NT2/D1 (cell line): ENCODE measurements around the gene IRX4.
"Not testable (repeated sequence)": the region's sequence is repeated elsewhere in the genome, so short reads cannot be mapped to it uniquely, and the experiment has no call there.

ENCODE experiments used
- DNase-seq: peaks from one replicate; pipeline ENCODE4 v3.0.0-alpha.2; 2011; ENCODE audit warnings: low read depth, low spot score
- H3K27me3 ChIP-seq: 2 replicates; pipeline ENCODE4 v1.6.0; 2011; ENCODE audit warnings: mild to moderate bottlenecking; ENCODE audit not compliant: insufficient read length, insufficient read depth
- H3K36me3 ChIP-seq: 2 replicates; pipeline ENCODE4 v1.6.1; 2011; ENCODE audit warnings: mild to moderate bottlenecking, low read length, mixed read lengths; ENCODE audit not compliant: insufficient read depth, insufficient read length
- H3K4me1 ChIP-seq: 2 replicates; pipeline ENCODE4 v1.5.1; 2011; ENCODE audit not compliant: insufficient read depth, insufficient read length
- H3K4me3 ChIP-seq: 2 replicates; pipeline ENCODE4 v1.5.1; 2011; ENCODE audit warnings: low read depth; ENCODE audit not compliant: insufficient read length
- H3K9ac ChIP-seq: 2 replicates; pipeline ENCODE4 v1.6.0; 2011; ENCODE audit warnings: low read depth; ENCODE audit not compliant: insufficient read length
- H3K9me3 ChIP-seq: 2 replicates; pipeline ENCODE4 v1.5.1; 2011; ENCODE audit warnings: mild to moderate bottlenecking, low read length; ENCODE audit not compliant: insufficient read depth
- SUZ12 ChIP-seq: IDR thresholded peaks from 2 replicates; pipeline ENCODE4 v1.6.1; 2011; ENCODE audit not compliant: insufficient read length, insufficient read depth; ENCODE audit errors: extremely low read depth
- YY1 ChIP-seq: IDR thresholded peaks from 2 replicates; pipeline ENCODE4 v1.6.1; 2011; ENCODE audit not compliant: insufficient read length, insufficient read depth
- ZNF274 ChIP-seq: IDR thresholded peaks from 2 replicates; pipeline ENCODE4 v1.6.1; 2011; ENCODE audit warnings: mild to moderate bottlenecking, low read depth, low read length

The IRX4 gene

DNA sequence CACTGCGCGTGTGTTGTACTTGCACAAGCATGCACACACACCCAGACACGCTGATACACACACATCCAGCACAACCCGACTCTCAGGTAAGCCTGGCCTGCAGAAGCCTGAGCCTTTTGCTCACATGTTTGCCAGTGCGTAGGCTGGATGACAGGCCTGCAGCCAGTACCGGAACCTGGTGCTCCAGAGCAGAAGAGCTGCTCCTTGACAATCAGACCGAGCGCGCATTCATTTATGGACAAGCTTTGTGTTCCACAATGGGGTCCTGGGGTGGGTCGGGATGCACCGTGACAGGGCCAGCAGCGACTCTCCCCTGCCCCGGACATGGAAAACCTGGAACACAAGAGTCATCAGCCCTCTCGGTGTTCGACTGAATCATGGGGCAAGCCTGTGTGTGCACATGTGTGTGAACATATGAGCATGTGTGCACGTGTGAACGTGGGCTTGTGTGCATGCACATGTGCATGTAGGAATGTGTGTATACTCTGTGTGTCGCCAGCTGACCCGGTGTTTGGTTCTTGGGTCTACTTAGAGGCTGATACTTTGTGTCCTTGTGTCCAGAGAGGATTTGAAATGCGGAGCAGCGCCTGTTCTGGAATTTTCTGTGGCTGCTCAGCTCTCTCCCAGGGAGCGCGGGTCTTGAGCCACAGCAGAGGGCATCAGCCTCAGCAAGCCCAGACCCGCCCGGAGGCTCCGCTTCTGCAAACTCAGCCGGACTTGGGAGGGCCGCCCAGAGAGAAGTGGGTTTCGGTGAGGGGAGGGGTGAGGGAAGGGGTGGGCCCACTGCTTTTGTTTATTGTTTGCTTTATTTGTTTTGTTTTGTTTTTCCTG lies 32.2 kb downstream of the IRX4 start:
- H3K27me3 ChIP-seq = peaks cover 30% of the 10 kb centered on the region
- no peaks in the 10 kb centered on the region for H3K9me3 ChIP-seq
- no peak for TF ChIP-seq ZNF274
- TF ChIP-seq SUZ12 = no peak
- no peak for TF ChIP-seq YY1
- no peak overlapping the region for H3K9ac ChIP-seq
- no peak overlapping the region for H3K4me3 ChIP-seq
- peaks cover 12% of the 10 kb centered on the region for H3K4me1 ChIP-seq
- no peak for DNase-seq
- no peaks in the 10 kb centered on the region for H3K36me3 ChIP-seq

DNA sequence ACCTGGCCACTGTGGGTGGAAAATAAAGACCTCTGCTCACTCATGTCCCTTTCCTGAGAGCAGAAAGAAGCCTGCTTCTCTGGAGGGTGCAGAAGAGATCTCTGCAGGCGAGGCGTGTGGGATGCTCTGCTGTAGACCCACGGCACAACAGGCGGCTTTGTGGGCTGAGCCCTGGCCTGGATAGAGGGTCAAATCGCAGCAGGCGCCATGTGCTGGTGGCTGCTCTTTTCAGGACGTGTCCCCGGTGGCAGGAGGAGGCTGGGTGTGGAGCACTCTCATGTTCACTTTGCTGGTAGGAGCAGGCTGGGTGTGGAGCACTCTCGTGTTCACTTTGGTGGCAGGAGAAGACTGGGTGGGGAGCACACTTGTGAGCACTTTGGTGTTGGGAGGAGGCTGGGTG lies 35.1 kb downstream of the IRX4 start:
- TF ChIP-seq SUZ12 (no peak), ZNF274 (no peak), YY1 (no peak)
- H3K4me3 ChIP-seq = no peak overlapping the region
- no peak for DNase-seq

DNA sequence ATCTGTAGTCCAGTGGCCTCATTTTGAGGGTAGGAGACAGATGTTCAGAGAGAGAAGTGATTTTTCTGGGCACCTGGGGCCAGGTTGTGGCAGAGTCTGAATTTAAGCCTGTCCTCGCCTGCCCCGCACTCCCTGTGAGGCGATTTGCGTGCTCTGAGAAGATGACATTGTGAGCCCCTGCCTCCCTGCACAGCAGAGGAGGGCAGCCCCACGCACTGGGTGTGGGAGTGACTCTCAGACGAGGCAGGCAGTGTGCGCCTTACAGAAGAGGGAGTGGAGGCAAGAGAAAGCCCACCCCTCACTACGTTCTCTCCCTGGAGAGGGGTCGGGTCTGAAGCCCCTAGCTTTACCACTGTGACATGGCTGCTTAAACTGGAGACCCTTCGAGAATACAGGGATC lies 35.7 kb downstream of the IRX4 start:
- DNase-seq = no peak
- Histone ChIP-seq H3K27me3 (peaks cover 41% of the 10 kb centered on the region), H3K9me3 (no peaks in the 10 kb centered on the region), H3K4me1 (peaks cover 10% of the 10 kb centered on the region), H3K9ac (no peak overlapping the region), H3K36me3 (no peaks in the 10 kb centered on the region), H3K4me3 (no peak overlapping the region)
- TF ChIP-seq YY1 (no peak), ZNF274 (no peak), SUZ12 (no peak)

More for the DNA sequence above, 35.1 kb downstream of the IRX4 start:
- Histone ChIP-seq H3K9ac (no peak overlapping the region), H3K9me3 (no peaks in the 10 kb centered on the region), H3K36me3 (no peaks in the 10 kb centered on the region), H3K4me1 (peaks cover 10% of the 10 kb centered on the region), H3K27me3 (peaks cover 41% of the 10 kb centered on the region)

DNA sequence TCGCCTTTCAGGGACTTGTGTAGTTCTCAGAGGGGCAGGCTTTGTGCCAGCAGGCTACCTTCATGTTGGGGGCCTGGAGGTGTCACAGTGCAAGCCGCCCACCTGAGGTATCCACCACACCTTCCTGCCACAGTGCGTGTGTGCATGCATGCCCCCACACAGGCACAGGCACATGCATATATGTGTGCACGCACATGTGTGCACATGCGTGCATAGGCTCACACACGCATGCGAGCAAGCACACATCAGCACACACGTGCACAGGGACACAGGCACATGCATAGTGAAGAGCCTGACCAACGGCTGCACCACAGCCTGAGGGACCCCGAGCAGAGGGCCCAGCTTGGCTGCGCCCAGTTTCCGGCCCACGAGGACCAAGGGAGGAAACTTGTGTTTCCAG lies 36.1 kb downstream of the IRX4 start:
- H3K9me3 ChIP-seq = no peaks in the 10 kb centered on the region
- DNase-seq = no peak
- H3K36me3 ChIP-seq = no peaks in the 10 kb centered on the region
- H3K9ac ChIP-seq = no peak overlapping the region
- H3K4me3 ChIP-seq = no peak overlapping the region
- H3K4me1 ChIP-seq = peaks cover 5% of the 10 kb centered on the region
- TF ChIP-seq YY1 (no peak), SUZ12 (no peak), ZNF274 (no peak)
- H3K27me3 ChIP-seq = peaks cover 38% of the 10 kb centered on the region

DNA sequence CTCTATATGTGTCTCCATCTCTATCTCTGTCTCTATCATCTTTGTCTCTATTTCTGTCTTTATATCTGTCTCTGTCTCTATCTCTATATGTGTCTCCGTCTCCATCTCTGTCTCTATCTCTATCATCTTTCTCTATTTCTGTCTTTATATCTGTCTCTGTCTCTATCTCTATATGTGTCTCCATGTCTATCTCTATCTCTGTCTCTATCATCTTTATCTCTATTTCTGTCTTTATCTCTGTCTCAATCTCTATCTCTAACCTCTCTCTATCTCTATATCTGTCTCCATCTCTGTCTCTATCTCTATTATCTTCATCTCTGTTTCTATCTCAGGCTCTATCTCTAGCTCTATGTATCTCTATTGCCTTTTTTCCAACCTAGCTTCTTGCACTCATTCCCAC lies 37.0 kb downstream of the IRX4 start:
- no peak for DNase-seq
- no peak for TF ChIP-seq SUZ12
- no peak for TF ChIP-seq YY1
- TF ChIP-seq ZNF274 = no peak
- H3K9ac ChIP-seq = no peak overlapping the region
- H3K9me3 ChIP-seq = no peaks in the 10 kb centered on the region
- H3K36me3 ChIP-seq = no peaks in the 10 kb centered on the region
- H3K4me1 ChIP-seq = peaks cover 6% of the 10 kb centered on the region
- H3K27me3 ChIP-seq = peaks cover 32% of the 10 kb centered on the region
- H3K4me3 ChIP-seq = no peak overlapping the region

DNA sequence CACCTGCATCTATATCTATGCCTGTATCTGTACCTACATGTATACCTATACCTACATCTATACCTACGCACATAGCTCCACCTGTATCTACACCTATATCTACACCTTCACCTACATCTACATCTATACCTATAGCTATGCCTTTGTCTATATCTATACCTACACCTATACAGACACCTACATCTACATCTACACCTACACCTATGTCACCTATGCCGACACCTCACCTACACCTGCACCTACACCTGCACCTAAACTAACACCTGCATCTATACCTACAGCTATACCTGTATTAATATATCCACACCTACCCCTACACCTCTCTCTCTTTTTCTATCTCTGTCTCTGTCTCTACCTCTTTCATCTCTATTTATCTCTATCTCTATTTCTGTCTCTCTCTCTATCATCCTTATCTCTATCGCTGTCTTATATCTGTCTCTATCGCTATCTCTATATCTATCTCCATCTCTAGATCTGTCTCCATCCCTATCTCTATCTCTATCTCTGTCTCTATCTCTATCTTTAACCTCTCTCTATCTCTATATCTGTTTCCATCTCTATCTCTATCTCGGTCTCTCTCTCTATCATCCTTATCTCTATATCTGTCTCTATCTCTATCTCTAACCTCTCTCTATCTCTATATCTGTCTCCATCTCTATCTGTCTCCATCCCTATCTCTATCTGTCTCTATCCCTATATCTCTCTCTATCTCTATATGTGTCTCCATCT lies 37.9 kb downstream of the IRX4 start:
- Histone ChIP-seq H3K36me3 (no peaks in the 10 kb centered on the region), H3K9me3 (no peaks in the 10 kb centered on the region), H3K27me3 (peaks cover 24% of the 10 kb centered on the region), H3K4me3 (no peak overlapping the region), H3K9ac (no peak overlapping the region), H3K4me1 (peaks cover 3% of the 10 kb centered on the region)
- TF ChIP-seq ZNF274 (no peak), YY1 (no peak), SUZ12 (no peak)
- no peak for DNase-seq

DNA sequence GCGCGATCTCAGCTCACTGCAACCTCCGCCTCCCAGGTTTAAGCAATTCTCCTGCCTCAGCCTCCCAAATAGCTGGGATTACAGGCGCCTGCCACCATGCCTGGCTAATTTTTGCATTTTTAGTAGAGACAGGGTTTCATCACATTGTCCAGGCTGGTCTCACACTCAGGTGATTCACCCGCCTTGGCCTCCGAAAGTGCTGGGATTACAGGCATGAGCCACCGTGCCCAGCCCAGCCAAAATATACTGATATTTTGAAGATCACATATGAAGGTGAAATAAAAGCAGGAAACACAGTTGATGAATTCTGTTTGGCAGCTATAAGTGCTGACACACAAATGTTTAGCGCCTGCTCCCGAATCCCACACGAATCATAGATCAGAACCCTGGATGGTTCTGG lies 39.0 kb downstream of the IRX4 start:
- not testable (repeated sequence) for H3K9me3 ChIP-seq, DNase-seq, H3K4me1 ChIP-seq, H3K4me3 ChIP-seq, H3K9ac ChIP-seq, H3K36me3 ChIP-seq
- H3K27me3 ChIP-seq = peaks cover 13% of the 10 kb centered on the region
